ENCODE data around the gene UBE2R2.
"Not testable (repeated sequence)": the region's sequence is repeated elsewhere in the genome, so short reads cannot be mapped to it uniquely, and the experiment has no call there.

UBE2R2 gene

DNA sequence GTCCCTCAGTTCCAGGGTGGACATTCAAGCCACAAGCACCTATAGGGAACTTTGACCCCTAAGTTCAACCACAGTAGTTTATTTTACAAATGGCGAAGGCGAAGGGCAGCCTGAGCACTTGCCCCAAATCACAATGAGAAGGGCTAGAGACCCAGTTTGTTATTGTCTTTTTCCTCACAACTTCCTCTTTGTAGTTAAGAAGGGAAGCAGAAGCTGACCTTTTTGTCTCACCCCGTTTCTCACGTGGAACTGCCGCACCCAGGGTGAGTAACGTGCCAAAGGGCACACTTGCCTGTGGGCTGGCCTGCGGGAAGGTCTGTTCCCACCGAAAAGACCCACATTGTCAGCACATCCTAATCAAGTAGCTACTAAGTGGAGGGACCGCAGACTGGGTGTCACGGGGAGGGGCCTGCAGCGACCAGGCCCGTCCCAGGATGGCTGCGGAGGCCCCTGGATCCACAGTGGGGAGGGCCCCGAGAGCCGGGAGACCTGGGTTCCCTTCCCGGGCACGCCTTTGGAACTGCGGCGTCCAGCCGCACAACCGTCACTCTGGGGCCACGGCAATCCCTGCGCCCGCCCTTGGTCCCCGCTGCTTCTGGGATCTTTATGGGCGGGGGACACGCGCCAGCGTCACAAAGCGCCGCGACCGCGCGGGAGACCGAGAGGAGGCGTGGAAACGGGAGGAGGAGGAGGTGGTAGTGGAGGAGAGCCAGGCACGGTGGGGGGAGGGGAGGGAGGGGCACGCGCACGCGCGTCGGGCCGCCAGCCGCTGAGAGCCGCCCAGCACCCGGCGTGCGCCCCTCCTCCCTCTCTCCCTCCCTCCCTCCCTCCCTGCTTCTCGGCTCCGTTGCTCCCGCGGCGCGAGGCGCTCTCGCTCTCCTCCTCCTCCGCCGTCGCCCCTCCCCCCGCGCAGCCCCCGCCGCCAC, at the start of gene UBE2R2:
Gene UBE2R2, plus strand, starts transcription at position 834 of the 926 bp plus-strand sequence. CDS start 598 bp downstream, outside the sequence.
- peak within 1 kb of the TSS; percentile 86 for H3K9ac ChIP-seq (ENCODE audit: low read length)
- H3K27ac ChIP-seq (ENCODE audit: low read depth, low read length): peak within 1 kb of the TSS; percentile 98
- H3K4me3 ChIP-seq (ENCODE audit: low read length): peak within 1 kb of the TSS; percentile 95
- no peaks in the 10 kb centered on the region for H3K27me3 ChIP-seq (ENCODE audit: control insufficient read depth, insufficient read depth, low read length)
- peaks cover 16% of the 10 kb centered on the region for H3K4me1 ChIP-seq (ENCODE audit: control insufficient read depth, insufficient read depth, low read length)
- no peaks in the 10 kb centered on the region for H3K36me3 ChIP-seq (ENCODE audit: control insufficient read depth, insufficient read depth, low read length)

- not testable (repeated sequence) for H3K27me3 ChIP-seq (ENCODE audit: control insufficient read depth, insufficient read depth, low read length); H3K4me3 ChIP-seq (ENCODE audit: low read length); H3K4me1 ChIP-seq (ENCODE audit: control insufficient read depth, insufficient read depth, low read length); H3K27ac ChIP-seq (ENCODE audit: low read depth, low read length); H3K36me3 ChIP-seq (ENCODE audit: control insufficient read depth, insufficient read depth, low read length); H3K9ac ChIP-seq (ENCODE audit: low read length)
Measured at GRCh38 chr9:33770156-33770880, 46.6 kb upstream of the UBE2R2 start.

- H3K4me3 ChIP-seq (ENCODE audit: low read length); H3K9ac ChIP-seq (ENCODE audit: low read length); H3K27ac ChIP-seq (ENCODE audit: low read depth, low read length); H3K27me3 ChIP-seq (ENCODE audit: control insufficient read depth, insufficient read depth, low read length); H3K36me3 ChIP-seq (ENCODE audit: control insufficient read depth, insufficient read depth, low read length); H3K4me1 ChIP-seq (ENCODE audit: control insufficient read depth, insufficient read depth, low read length): not testable (repeated sequence)
Measured at GRCh38 chr9:33773135-33773534, 43.8 kb upstream of the UBE2R2 start.

DNA sequence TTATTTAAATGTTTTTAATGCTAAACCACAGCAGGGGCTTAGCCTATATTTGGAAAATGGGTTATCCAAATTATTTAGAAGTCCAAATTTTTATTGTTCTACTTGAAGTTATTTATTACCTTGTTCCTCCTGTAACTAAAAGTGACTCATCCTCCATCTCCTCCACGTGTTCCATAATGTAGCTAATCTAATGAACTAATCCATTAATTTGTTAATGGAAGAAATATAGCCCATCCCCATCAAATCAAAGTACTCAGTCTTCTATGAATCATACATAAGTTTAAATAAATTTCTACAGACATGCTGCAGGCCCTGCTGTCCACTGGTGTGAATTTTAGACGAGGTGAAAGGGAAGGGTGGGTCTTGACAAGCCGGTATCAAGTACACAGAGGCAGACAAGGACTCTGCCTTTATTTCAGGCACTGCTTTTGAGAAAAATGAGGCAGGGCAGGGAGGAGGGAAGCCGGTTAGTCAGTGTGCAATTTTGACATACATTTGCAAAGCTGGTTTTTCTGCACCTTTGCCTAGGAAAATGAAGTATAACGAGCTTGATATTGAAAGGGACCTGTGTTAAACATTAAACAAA, 42.8 kb upstream of the UBE2R2 start:
- H3K27ac ChIP-seq (ENCODE audit: low read depth, low read length); H3K36me3 ChIP-seq (ENCODE audit: control insufficient read depth, insufficient read depth, low read length); H3K4me3 ChIP-seq (ENCODE audit: low read length); H3K27me3 ChIP-seq (ENCODE audit: control insufficient read depth, insufficient read depth, low read length); H3K4me1 ChIP-seq (ENCODE audit: control insufficient read depth, insufficient read depth, low read length); H3K9ac ChIP-seq (ENCODE audit: low read length): not testable (repeated sequence)

DNA sequence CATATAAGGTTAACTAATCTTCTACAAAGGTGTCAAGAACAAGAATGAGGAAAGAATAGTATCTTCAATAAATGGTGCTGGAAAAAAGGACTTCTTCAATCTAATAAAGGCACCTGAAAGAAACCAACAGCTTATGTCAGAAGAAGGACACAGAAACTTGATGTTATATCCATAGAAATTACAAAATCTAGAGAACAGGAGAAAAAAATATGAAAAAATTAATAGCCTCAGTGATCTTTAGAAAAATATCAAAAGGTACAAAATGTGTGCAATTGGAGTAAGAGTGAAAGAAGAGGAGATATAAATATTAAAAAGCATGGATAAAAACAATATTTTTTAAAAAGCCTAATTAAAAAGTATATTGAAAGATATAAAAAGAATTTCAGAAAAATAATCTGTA, 40.4 kb upstream of the UBE2R2 start:
- H3K9ac ChIP-seq (ENCODE audit: low read length): no peak overlapping the region
- H3K4me3 ChIP-seq (ENCODE audit: low read length): no peak overlapping the region
- H3K36me3 ChIP-seq (ENCODE audit: control insufficient read depth, insufficient read depth, low read length): no peaks in the 10 kb centered on the region
- no peaks in the 10 kb centered on the region for H3K27me3 ChIP-seq (ENCODE audit: control insufficient read depth, insufficient read depth, low read length)
- H3K27ac ChIP-seq (ENCODE audit: low read depth, low read length): no peak overlapping the region
- no peaks in the 10 kb centered on the region for H3K4me1 ChIP-seq (ENCODE audit: control insufficient read depth, insufficient read depth, low read length)

GRCh38 chr9:33778700-33779351, 38.1 kb upstream of the UBE2R2 start:
- no peak overlapping the region for H3K9ac ChIP-seq (ENCODE audit: low read length)
- no peak overlapping the region for H3K4me3 ChIP-seq (ENCODE audit: low read length)
- no peaks in the 10 kb centered on the region for H3K36me3 ChIP-seq (ENCODE audit: control insufficient read depth, insufficient read depth, low read length)
- H3K4me1 ChIP-seq (ENCODE audit: control insufficient read depth, insufficient read depth, low read length): no peaks in the 10 kb centered on the region
- H3K27me3 ChIP-seq (ENCODE audit: control insufficient read depth, insufficient read depth, low read length): no peaks in the 10 kb centered on the region
- H3K27ac ChIP-seq (ENCODE audit: low read depth, low read length): no peak overlapping the region

DNA sequence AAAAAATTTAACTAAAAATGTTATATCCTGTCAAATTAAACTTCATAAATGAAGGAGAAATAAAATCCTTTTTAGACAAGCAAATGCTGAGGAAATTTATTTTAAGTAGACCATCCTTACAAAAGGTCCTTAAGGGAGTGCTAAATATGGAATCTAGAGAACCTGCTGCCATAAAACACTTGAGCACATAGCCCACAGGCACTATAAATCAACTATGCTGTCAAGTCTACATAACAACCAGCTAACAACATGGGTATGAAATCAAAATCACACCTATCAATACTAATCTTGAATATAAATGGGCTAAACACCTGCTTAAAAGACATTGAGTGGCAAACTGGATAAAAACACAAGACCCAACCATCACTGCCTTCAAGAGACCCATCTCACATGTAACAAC, 36.7 kb upstream of the UBE2R2 start:
- Histone ChIP-seq H3K4me1 (ENCODE audit: control insufficient read depth, insufficient read depth, low read length) (no peaks in the 10 kb centered on the region), H3K27me3 (ENCODE audit: control insufficient read depth, insufficient read depth, low read length) (no peaks in the 10 kb centered on the region), H3K4me3 (ENCODE audit: low read length) (no peak overlapping the region), H3K27ac (ENCODE audit: low read depth, low read length) (no peak overlapping the region), H3K36me3 (ENCODE audit: control insufficient read depth, insufficient read depth, low read length) (no peaks in the 10 kb centered on the region), H3K9ac (ENCODE audit: low read length) (no peak overlapping the region)

DNA sequence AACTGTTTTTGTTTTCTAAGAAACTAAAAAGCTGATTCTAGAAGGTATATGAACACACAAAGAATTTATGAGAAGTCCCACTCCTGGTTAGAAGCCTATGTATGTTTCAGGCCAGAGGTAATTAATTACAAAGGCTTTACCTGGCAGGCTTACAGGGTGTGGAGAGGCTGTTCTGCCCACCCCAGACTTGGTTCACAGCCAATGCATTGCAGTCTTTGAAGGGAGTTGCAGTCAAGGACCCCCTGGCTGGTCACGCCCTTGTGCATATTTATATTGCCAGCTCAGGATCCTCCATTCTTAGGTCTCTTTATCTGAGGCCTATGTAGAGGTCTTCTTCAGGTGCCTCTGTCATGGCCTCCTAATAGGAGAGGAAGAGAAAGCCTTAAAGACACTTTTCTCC, 35.2 kb upstream of the UBE2R2 start:
- H3K27ac ChIP-seq (ENCODE audit: low read depth, low read length): no peak overlapping the region

DNA sequence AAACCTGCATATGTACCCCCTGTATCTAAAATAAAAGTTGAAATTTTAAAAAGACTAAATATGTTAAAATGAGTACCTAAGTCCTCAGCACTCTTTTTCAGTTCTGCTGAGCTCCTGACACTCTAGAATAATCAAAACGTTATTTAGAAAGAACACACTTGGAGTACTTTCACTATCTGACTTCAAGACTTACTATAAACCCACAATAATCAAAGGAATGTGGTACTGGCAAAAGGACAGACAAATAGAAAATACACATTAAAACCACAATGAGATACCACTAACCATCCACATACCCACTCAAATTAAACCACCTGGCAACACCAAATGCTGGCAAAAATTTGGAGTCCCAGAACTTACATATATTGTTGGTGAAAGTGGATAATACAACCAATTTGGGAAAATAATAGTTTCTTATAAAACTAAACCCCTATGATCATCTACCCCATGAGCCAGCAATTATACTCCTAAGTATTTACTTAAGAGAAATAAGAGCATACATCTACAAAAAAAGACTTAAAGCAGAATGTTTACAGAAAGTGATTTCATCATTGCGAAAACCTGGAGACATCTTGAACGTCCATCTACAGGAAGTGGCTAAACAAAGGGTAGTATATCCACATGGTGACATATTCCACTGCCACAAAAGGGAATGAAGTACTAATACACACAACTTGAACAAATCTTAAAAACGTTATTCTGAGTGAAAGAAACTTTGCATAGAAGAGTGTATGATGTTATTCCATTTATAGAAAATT, 34.4 kb upstream of the UBE2R2 start:
- no peak overlapping the region for H3K27ac ChIP-seq (ENCODE audit: low read depth, low read length)
- no peak overlapping the region for H3K4me3 ChIP-seq (ENCODE audit: low read length)
- no peak overlapping the region for H3K9ac ChIP-seq (ENCODE audit: low read length)
- no peaks in the 10 kb centered on the region for H3K36me3 ChIP-seq (ENCODE audit: control insufficient read depth, insufficient read depth, low read length)
- no peaks in the 10 kb centered on the region for H3K27me3 ChIP-seq (ENCODE audit: control insufficient read depth, insufficient read depth, low read length)
- no peaks in the 10 kb centered on the region for H3K4me1 ChIP-seq (ENCODE audit: control insufficient read depth, insufficient read depth, low read length)

More for the DNA sequence above, 35.2 kb upstream of the UBE2R2 start:
- Histone ChIP-seq H3K4me3 (ENCODE audit: low read length) (no peak overlapping the region), H3K27me3 (ENCODE audit: control insufficient read depth, insufficient read depth, low read length) (no peaks in the 10 kb centered on the region), H3K36me3 (ENCODE audit: control insufficient read depth, insufficient read depth, low read length) (no peaks in the 10 kb centered on the region), H3K4me1 (ENCODE audit: control insufficient read depth, insufficient read depth, low read length) (no peaks in the 10 kb centered on the region), H3K9ac (ENCODE audit: low read length) (no peak overlapping the region)

DNA sequence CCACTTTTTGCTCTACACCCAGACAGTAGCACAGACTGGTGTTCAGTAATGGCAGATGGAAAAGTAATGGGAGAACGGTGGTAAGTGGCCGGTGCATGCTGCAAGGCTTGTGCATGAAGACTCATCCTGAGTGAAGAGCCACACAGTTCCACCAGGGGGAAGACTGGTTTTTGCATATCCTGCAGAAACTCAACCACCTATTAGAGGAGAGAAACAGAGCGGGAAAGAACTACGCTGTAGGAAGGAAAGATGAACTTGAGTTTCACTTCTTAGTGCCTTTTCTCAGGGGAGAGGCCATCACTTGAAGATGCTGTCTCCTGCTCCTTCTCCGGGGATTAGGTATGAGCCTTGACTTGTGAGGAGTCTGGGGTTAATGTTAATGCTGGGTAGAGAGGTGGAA, 31.0 kb upstream of the UBE2R2 start:
- no peaks in the 10 kb centered on the region for H3K27me3 ChIP-seq (ENCODE audit: control insufficient read depth, insufficient read depth, low read length)

GRCh38 chr9:33786681-33787080, 30.3 kb upstream of the UBE2R2 start:
- no peaks in the 10 kb centered on the region for H3K36me3 ChIP-seq (ENCODE audit: control insufficient read depth, insufficient read depth, low read length)
- H3K9ac ChIP-seq (ENCODE audit: low read length): no peak overlapping the region
- H3K27ac ChIP-seq (ENCODE audit: low read depth, low read length): no peak overlapping the region
- no peak overlapping the region for H3K4me3 ChIP-seq (ENCODE audit: low read length)
- no peaks in the 10 kb centered on the region for H3K27me3 ChIP-seq (ENCODE audit: control insufficient read depth, insufficient read depth, low read length)
- no peaks in the 10 kb centered on the region for H3K4me1 ChIP-seq (ENCODE audit: control insufficient read depth, insufficient read depth, low read length)

More for the DNA sequence above, 31.0 kb upstream of the UBE2R2 start:
- Histone ChIP-seq H3K36me3 (ENCODE audit: control insufficient read depth, insufficient read depth, low read length) (no peaks in the 10 kb centered on the region), H3K9ac (ENCODE audit: low read length) (no peak overlapping the region), H3K4me1 (ENCODE audit: control insufficient read depth, insufficient read depth, low read length) (no peaks in the 10 kb centered on the region), H3K4me3 (ENCODE audit: low read length) (no peak overlapping the region), H3K27ac (ENCODE audit: low read depth, low read length) (no peak overlapping the region)

All from rectal smooth muscle tissue (tissue), 1 donor.